AG09319 (cell line): Measurements from ENCODE around the gene ANK2.

ENCODE experiments used
- DNase-seq: peaks from one replicate; pipeline ENCODE4 v3.0.0-alpha.2; 2010; ENCODE audit warnings: low read depth; ENCODE audit errors: extremely low read depth
- CTCF ChIP-seq: IDR thresholded peaks from 2 replicates; pipeline ENCODE4 v1.5.1; 2011; ENCODE audit warnings: low read depth, mild to moderate bottlenecking, inconsistent platforms, low read length, moderate library complexity

ANK2 gene

GRCh38 chr4:113394730-113395530 lies 345.5 kb downstream of the ANK2 start:
- peak; percentile 61 for TF ChIP-seq CTCF
- peak; percentile 73 for DNase-seq

- no peak for TF ChIP-seq CTCF
- peak; percentile 45 for DNase-seq
Measured at GRCh38 chr4:113397114-113397701, 347.8 kb downstream of the ANK2 start.

- TF ChIP-seq CTCF, result no peak
- no peak for DNase-seq
Measured at GRCh38 chr4:113398441-113399143, 349.1 kb downstream of the ANK2 start.

GRCh38 chr4:113404167-113404571 lies 354.7 kb downstream of the ANK2 start:
- no peak for TF ChIP-seq CTCF
- DNase-seq, result no peak

GRCh38 chr4:113404841-113405240 lies 355.4 kb downstream of the ANK2 start:
- TF ChIP-seq CTCF, result no peak
- no peak for DNase-seq

- no peak for DNase-seq
- no peak for TF ChIP-seq CTCF
Measured at GRCh38 chr4:113405874-113406722, 356.6 kb downstream of the ANK2 start.
